Middle frontal gyrus (tissue), 1 donor: ENCODE measurements around the gene NODAL.

Experiments
- DNase-seq: peaks from one replicate; pipeline ENCODE4 v3.0.0-alpha.2; 2015; ENCODE audit warnings: low spot score; ENCODE audit errors: extremely low spot score

NODAL gene

DNA sequence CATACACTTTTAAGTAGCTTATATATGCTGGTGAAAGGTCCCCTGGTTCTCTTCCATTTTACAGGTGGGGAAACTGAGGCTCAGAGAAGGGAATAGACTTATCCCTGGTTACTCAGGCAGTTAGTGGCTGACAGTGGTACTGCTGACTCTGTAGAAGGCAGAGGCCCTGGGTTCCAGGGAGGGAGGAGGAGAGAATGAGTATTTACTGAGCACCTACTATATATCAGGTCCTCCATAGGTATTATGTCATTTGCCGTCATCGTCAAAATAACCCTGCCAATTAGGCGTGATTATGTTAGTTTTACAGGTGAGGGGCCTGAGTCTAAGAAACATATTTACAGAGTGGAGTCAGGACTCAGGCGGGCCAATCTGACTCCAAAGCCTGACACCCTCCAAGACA lies 23.8 kb upstream of the NODAL start:
- DNase-seq, result no peak

GRCh38 chr10:70462349-70462984 lies 21.0 kb upstream of the NODAL start:
- peak; percentile 64 for DNase-seq

GRCh38 chr10:70461397-70462348 lies 20.2 kb upstream of the NODAL start:
- DNase-seq, result peak; percentile 28

DNA sequence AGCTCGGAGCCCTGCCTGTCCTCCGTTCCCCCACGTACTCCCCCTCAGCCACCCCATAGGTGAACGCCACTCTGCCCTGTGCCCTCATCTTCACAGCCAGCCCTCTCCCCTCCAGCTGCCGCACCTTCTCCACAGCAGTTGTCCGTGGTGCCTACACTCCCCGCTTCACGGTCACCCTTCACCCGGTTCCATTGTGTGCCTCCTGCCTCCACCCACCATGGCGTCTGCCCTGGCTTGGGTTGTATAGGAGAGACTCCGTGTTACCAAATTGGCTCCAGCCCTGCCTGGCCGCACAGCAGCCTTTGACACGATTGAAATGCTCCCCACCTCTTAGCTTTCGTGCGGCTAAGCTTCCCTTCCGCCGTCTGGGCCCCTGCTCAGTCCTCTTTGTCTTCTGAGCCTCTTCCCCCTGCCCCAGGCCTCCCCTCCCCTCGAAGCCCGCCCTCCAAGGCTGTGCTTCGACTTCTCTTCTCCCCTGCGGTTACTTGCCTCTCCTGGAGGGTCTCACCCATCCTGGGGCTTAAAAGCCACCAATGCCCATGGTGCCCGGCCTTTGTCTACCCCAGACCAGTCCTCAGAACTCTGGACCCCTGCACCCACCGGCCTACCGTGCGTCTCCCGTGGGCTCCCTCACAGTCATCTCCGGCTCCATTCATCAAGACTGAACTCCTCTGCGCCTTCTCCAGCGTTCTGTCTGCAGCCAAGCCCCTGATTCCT lies 18.5 kb upstream of the NODAL start:
- DNase-seq, result no peak

- DNase-seq, result no peak
Measured at GRCh38 chr10:70459061-70459773, 17.7 kb upstream of the NODAL start.

- DNase-seq, result no peak
Measured at GRCh38 chr10:70458329-70459060, 17.0 kb upstream of the NODAL start.

DNA sequence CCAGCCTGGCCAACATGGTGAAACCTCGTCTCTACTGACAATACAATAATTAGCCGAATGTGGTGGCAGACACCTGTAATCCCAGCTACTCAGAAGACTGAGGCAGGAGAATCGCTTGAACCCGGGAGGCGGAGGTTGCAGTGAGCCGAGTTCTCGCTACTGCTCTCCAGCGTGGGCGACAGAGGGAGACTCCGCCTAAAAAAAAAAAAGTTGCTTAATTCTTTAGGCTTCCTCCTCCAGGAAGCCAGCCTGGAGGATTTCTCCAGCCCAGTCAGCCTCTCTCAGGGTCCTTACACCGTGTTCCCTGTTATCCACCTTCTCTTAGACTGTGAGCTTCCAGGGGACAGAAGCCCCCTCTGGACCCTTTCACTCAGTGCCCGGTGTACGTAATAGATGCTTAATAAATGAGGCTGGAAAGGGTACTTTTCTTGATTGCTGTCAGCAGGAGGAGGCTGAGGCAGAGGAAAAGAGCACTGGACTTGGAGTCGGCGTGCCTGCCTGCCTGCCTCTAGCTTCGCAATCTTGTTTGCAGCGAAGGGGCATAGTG lies 16.4 kb upstream of the NODAL start:
- no peak for DNase-seq

DNA sequence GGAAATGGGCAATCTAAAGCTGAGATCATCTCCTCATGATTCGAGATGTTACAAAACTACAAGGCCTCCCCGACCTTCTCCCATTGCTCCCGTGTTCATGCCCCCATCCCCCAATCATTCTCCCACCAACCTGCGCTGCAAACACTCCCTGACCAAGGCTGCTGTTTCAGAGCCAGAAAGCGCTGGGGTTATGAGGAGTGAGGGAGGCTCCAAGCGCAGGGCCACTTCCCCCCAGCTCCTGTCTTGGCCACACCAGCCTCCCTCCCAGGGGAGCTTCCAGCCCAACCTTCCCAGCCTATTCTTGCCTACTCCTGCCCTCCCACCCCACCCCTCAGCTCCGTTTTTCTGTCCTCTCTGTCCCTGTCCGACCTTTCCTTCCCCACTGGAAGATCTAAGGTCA lies 14.7 kb upstream of the NODAL start:
- DNase-seq, result no peak

DNA sequence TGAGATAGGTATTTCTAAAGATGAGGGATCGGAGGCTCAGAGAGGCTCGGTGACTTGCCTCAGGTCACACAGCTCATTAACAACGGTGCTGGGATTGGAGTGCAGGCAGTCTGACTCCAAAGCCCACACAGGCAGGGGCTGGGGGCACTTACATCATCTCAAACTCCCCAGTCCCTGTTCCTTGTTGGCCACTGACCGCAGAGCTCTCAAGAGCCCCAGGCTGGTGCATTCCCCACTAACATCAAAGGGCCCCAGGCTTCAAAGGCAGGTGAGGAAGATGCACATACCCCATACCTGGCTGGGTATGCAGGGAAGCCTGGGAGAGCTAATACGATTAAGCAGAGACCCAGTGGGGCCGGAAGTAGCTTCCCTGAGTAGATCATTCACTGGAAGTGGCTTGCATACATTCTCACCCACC lies 13.7 kb upstream of the NODAL start:
- no peak for DNase-seq

DNA sequence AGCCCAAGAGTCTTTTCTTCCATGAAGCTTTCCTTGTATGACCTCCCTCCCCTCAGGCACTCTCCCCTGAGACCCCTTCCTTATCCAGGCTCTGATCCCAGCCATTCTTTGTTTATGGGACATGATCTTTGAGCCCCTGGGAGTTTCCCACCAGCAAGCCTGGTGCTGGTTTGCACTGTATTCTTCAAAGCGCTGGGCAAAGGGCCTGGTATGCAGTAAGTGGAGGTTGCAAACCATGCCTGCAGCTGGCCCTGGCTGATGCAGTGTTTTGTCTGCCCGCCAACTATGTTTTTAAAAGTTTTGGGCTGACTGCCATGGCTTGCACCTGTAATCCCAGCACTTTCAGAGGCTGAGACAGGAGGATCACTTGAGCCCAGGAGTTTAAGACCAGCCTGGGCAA lies 6.8 kb upstream of the NODAL start:
- DNase-seq, result no peak

DNA sequence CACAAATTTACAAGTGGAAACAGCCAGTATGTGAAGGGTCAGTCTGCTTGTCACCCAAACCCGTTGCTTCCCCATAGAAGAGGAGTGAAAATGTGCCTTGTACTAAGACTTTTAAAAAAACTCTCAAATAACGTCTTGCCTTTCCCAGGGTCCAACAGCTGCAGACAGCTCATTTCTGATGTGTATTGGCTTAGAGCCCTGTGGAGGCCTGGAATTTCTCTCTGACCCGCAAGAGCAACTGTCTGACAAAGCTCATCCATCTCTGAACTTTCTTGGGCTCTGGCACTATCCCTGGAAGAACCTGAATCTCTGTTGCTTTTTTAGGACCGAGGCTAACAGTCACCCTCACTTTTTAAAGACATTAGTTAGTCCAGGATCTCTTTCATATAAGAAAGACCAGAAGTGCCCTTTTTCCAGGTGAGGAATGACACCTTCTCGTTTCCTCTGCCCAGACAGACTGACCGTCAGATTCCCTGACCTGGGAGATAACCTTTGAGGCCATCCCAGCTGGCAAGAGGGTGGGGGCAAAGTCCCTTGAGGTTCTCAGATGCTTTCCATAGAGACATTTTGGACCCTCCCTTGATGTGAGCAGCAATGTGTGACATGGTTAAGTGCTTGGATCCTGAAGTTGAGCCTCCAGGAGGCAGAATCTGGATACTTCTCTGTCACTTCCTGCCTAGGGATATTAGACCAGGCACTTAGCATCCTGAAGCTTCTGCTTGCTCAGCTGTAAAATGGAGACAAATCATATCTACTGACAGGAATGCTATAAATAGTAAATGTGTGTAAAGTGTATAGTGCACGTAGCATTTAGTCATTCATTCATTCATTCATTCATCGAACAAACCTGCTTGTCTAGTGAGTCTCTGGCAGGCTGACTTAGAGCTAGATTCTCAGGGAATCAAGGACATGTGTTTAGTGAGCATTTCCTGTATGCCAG lies 4.5 kb upstream of the NODAL start:
- no peak for DNase-seq

GRCh38 chr10:70444744-70445143 lies 3.3 kb upstream of the NODAL start:
- DNase-seq, result no peak

GRCh38 chr10:70442332-70442988 lies 979 bp upstream of the NODAL start:
- DNase-seq, result no peak

DNA sequence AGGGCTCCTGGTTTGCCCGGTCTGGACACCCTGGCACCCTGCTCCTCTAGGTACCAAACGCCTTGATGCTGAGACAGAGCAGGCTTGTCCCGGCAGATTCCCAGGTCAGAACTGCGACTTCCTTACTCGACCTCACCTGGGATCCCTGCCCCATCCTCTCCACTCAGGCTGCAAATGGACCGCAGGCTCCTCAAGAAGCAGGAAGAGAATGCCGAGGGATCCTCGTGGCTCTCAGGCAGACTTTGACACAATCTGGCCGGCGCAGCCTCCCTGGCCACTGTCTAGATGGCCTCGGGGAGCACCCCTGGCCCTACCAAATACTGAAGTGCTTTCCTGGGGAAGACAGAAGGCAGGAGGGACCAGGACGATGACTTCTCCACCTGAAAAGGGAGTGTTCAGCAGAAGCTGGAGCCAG lies 421 bp upstream of the NODAL start:
- no peak for DNase-seq

DNA sequence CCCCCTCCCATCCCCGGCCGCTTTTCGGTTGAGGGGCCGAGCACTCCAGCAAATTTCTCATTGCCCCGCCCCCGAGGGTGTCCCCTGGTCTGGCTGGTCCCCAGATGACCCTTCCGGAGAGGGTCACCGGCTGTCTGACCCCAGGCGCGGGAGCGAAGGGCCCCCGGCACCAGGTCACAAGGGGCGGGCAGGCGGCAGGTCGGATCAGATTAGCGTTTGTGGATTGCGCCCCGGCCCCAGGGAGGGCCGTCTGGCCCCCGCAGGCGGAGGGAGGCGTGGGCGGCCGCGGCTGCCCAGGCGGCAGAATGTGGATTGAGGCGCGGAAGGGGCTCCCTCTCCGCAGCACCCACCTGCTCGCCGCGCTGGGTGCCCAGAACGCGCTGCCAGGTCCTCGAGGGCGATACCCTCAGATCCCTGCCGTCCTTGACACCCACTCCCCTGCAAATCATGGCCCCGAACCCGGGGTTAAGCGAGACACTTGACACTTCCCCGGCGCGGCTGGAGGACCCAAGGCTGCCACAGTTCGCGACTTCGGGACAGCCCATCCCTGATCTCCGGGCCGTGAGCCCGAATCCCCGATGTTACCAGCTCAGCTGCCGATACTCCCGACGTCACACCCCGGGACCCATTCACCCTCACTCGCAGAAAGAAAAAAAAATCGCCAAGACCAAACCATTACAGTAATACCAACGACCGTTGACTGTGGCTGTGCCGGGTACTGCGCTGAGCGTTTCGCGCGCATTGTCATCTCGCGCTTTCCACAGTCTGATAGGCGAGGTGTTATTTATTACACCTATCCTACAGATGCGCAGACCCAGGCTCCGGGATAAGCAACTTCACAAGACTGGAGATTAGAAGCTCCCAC lies 953 bp downstream of the NODAL start:
- DNase-seq, result no peak

GRCh38 chr10:70437721-70438120 lies 3.8 kb downstream of the NODAL start:
- no peak for DNase-seq

GRCh38 chr10:70435241-70436085 lies 6.0 kb downstream of the NODAL start:
- no peak for DNase-seq
